SK-N-SH (cell line): ENCODE measurements around the gene ABI3. TPM values are rescaled to one million over a fixed set of nuclear protein-coding genes. Genes with fewer than 3 reads are reported as not detected.

Experiments used
- CTCF ChIA-PET: fragments of 300-600, 350-600 bp; formaldehyde crosslinking; extraction: SDS; loops from one replicate; lab custom pipeline; 2021; lab: Yijun Ruan, JAX
- POLR2A ChIA-PET: fragments of 350-600 bp; sonication (Branson Sonifier 250); formaldehyde crosslinking; extraction: SDS; loops from one replicate; lab custom pipeline; 2020; ENCODE audit warnings: antibody characterized with exemption, inconsistent platforms; lab: Yijun Ruan, JAX
- DNase-seq: peaks from one replicate; pipeline ENCODE4 v3.0.0; 2012
- H2AFZ ChIP-seq: fragments of 200-600 bp; sonication (generic); 2 replicates; pipeline ENCODE4 v1.8.1; 2016; ENCODE audit warnings: antibody characterized with exemption, mild to moderate bottlenecking, low read depth
- H3F3A ChIP-seq: fragments of 200-600 bp; sonication (generic); replicated peaks from 2 replicates; pipeline ENCODE3; 2016; ENCODE audit warnings: antibody characterized with exemption, mild to moderate bottlenecking; ENCODE audit not compliant: insufficient read depth
- H3K27ac ChIP-seq, 2 experiments: fragments of 200-500 bp in 1 of 2; fragments of 200-600 bp in 1 of 2; sonication (Bioruptor generic) in 1 of 2; sonication (generic), shearing (Covaris generic) in 1 of 2; 2 replicates each; pipeline versions ENCODE4 v1.5.1 to v1.6.1; 2014 to 2016; ENCODE audit warnings: low read depth in 2 of 2, inconsistent platforms in 1 of 2, low read length in 1 of 2, mild to moderate bottlenecking in 1 of 2, mixed read lengths in 1 of 2
- H3K27me3 ChIP-seq: fragments of 200-600 bp; sonication (generic), shearing (Covaris generic); 2 replicates; pipeline ENCODE4 v1.6.1; 2016; ENCODE audit warnings: mixed run types; ENCODE audit not compliant: insufficient read depth
- H3K36me3 ChIP-seq, 2 experiments: fragments of 200-500 bp in 1 of 2; fragments of 200-600 bp in 1 of 2; sonication (Bioruptor generic) in 1 of 2; sonication (generic) in 1 of 2; replicated peaks in 1 of 2; 2 replicates each; pipeline versions ENCODE3 to v1.5.1; 2014 to 2016; ENCODE audit warnings: low read length in 1 of 2, mild to moderate bottlenecking in 1 of 2; ENCODE audit not compliant: insufficient read depth in 2 of 2, control insufficient read depth in 1 of 2
- H3K4me1 ChIP-seq, 2 experiments: fragments of 200-500 bp in 1 of 2; fragments of 200-600 bp in 1 of 2; sonication (Bioruptor generic) in 1 of 2; sonication (generic), shearing (Covaris generic) in 1 of 2; 2 replicates each; pipeline versions ENCODE4 v1.5.1 to v1.6.1; 2014 to 2016; ENCODE audit warnings: low read depth in 1 of 2, low read length in 1 of 2, mixed run types in 1 of 2; ENCODE audit not compliant: insufficient read depth in 2 of 2, control insufficient read depth in 1 of 2
- H3K4me2 ChIP-seq: fragments of 200-600 bp; sonication (generic), shearing (Covaris generic); 2 replicates; pipeline ENCODE4 v1.6.1; 2017; ENCODE audit warnings: mixed run types
- H3K4me3 ChIP-seq, 2 experiments: fragments of 200-500 bp in 1 of 2; fragments of 200-600 bp in 1 of 2; sonication (Bioruptor generic) in 1 of 2; sonication (generic), shearing (Covaris generic) in 1 of 2; 2 replicates each; pipeline versions ENCODE4 v1.5.1 to v1.8.1; 2014 to 2016; ENCODE audit warnings: low read depth in 2 of 2, inconsistent platforms in 1 of 2, low read length in 1 of 2, mild to moderate bottlenecking in 1 of 2, mixed read lengths in 1 of 2, moderate library complexity in 1 of 2
- H3K79me2 ChIP-seq: fragments of 200-600 bp; sonication (generic); 2 replicates; pipeline ENCODE4 v1.8.1; 2017; ENCODE audit warnings: mild to moderate bottlenecking; ENCODE audit not compliant: insufficient read depth
- H3K9ac ChIP-seq: fragments of 200-600 bp; sonication (generic); 2 replicates; pipeline ENCODE4 v1.6.1; 2017; ENCODE audit warnings: mixed run types
- H3K9me2 ChIP-seq: fragments of 200-600 bp; sonication (generic); 2 replicates; pipeline ENCODE4 v1.6.1; 2017; ENCODE audit warnings: mixed run types
- H3K9me3 ChIP-seq: fragments of 200-600 bp; sonication (generic); 2 replicates; pipeline ENCODE4 v1.6.1; 2017; ENCODE audit warnings: mixed run types, mild to moderate bottlenecking, moderate library complexity
- H4K20me1 ChIP-seq: fragments of 200-600 bp; sonication (generic); 2 replicates; pipeline ENCODE4 v1.6.1; 2017; ENCODE audit warnings: mild to moderate bottlenecking, mixed run types; ENCODE audit not compliant: insufficient read depth
- CHD2 ChIP-seq: fragments of 150-350 bp; IDR thresholded peaks from 2 replicates; pipeline ENCODE4 v1.6.1; 2018; ENCODE audit warnings: low read length; ENCODE audit not compliant: partially characterized antibody
- EP300 ChIP-seq, 2 experiments: IDR thresholded peaks; 2 replicates each; pipeline versions ENCODE4 v1.4.0 to v1.6.1; 2012; ENCODE audit warnings: borderline replicate concordance in 1 of 2, low read depth in 1 of 2, low read length in 1 of 2
- GABPA ChIP-seq: IDR thresholded peaks from 2 replicates; pipeline ENCODE4 v1.4.0; 2012; ENCODE audit warnings: low read depth, mild to moderate bottlenecking
- GATA2 ChIP-seq: sonication (generic); formaldehyde crosslinking; IDR thresholded peaks from 2 replicates; pipeline ENCODE4 v1.5.0; 2020; ENCODE audit warnings: mild to moderate bottlenecking, missing genetic modification reagents
- IRF3 ChIP-seq: fragments of 150-350 bp; IDR thresholded peaks from 2 replicates; pipeline ENCODE4 v1.6.1; 2016; ENCODE audit warnings: mild to moderate bottlenecking, low read depth, low read length
- MXI1 ChIP-seq: IDR thresholded peaks from 2 replicates; pipeline ENCODE4 v1.6.1; 2012; ENCODE audit warnings: mild to moderate bottlenecking, low read depth, low read length, improper control_type of control experiment
- NRF1 ChIP-seq: IDR thresholded peaks from 2 replicates; pipeline ENCODE4 v1.6.1; 2012; ENCODE audit warnings: low read depth, mild to moderate bottlenecking, low read length
- PBX3 ChIP-seq: IDR thresholded peaks from 2 replicates; pipeline ENCODE4; 2012
- POLR2AphosphoS5 ChIP-seq: IDR thresholded peaks from 2 replicates; pipeline ENCODE4 v1.6.1; 2012; ENCODE audit warnings: low read depth, low read length
- RXRA ChIP-seq: IDR thresholded peaks from 2 replicates; pipeline ENCODE4 v1.4.0; 2012; ENCODE audit warnings: low read depth, mild to moderate bottlenecking, borderline replicate concordance
- SIN3A ChIP-seq: IDR thresholded peaks from 2 replicates; pipeline ENCODE4 v1.6.1; 2012; ENCODE audit warnings: low read depth, mild to moderate bottlenecking, low read length, moderate library complexity, borderline replicate concordance
- TEAD4 ChIP-seq: IDR thresholded peaks from 2 replicates; pipeline ENCODE4 v1.4.0; 2012; ENCODE audit warnings: mild to moderate bottlenecking, borderline replicate concordance; ENCODE audit not compliant: insufficient read depth
- USF1 ChIP-seq: IDR thresholded peaks from 2 replicates; pipeline ENCODE4 v1.4.0; 2012; ENCODE audit warnings: low read depth, borderline replicate concordance
- USF2 ChIP-seq: fragments of 150-350 bp; IDR thresholded peaks from 2 replicates; pipeline ENCODE4 v1.6.1; 2017; ENCODE audit warnings: antibody characterized with exemption, low read length, low read depth, borderline replicate concordance
- WGBS: methylation state at CpG from one replicate; pipeline ENCODE4 v1.1.6; 2017; ENCODE audit warnings: low lambda C conversion rate; 5-methylcytosine and 5-hydroxymethylcytosine counted together
- polyA plus RNA-seq, 3 experiments: library from polyadenylated mRNA; depleted of rRNA; stranded (reverse); fragments of >200 nt; gene quantifications; 2 replicates each; pipeline ENCODE4 v1.2.3, GENCODE V29; 2012

ABI3 gene
- polyA plus RNA-seq, 1 of the 3 experiments (the other 2 are of a cell fraction), result 4.7 TPM

- TF ChIP-seq USF1 (no peak), GATA2 (CRISPR knock-in tag) (no peak), SIN3A (no peak), POLR2AphosphoS5 (no peak), EP300 (IDR thresholded peaks at IDR 0.05; ENCODE audit: borderline replicate concordance in 1 of 2, low read depth in 1 of 2, low read length in 1 of 2) (no peak), NRF1 (no peak), TEAD4 (no peak), RXRA (no peak), USF2 (no peak), CHD2 (no peak)
These were observed 43.6 kb downstream of the ABI3 start (continued) for GRCh38 chr17:49254066-49254465.

GRCh38 chr17:49255125-49255524 lies 44.6 kb downstream of the ABI3 start:
- 61% methylated on average over 5 of the region's 5 CpGs for WGBS
- POLR2A ChIA-PET, result no interaction called here

More at GRCh38 chr17:49255125-49255524, 44.6 kb downstream of the ABI3 start:
- DNase-seq, result no peak
- H4K20me1 ChIP-seq, result no peaks in the 10 kb centered on the region
- H3K9me2 ChIP-seq, result no peaks in the 10 kb centered on the region
- H3K27me3 ChIP-seq, result peaks cover 4% of the 10 kb centered on the region; the same call in 1 of the 2 replicates
- H3K4me3 ChIP-seq, result no peak overlapping the region
- H3K36me3 ChIP-seq, result no peaks in the 10 kb centered on the region
- CTCF ChIA-PET, result interaction anchor here (1.6 kb wide), 1 partner anchor 36 kb away, joined by 5 read pairs; no protein-coding TSS in a partner anchor
- peaks cover 4% of the 10 kb centered on the region for H3F3A ChIP-seq
- H3K79me2 ChIP-seq, result no peaks in the 10 kb centered on the region
- no peaks in the 10 kb centered on the region for H3K9me3 ChIP-seq
- H3K4me1 ChIP-seq, result peaks cover 2 to 4% of the 10 kb centered on the region in 2 experiments; a peak in 1 of 4 replicates
- H3K27ac ChIP-seq, result no peak overlapping the region
- TF ChIP-seq GABPA (no peak), IRF3 (no peak), EP300 (IDR thresholded peaks at IDR 0.05; ENCODE audit: borderline replicate concordance in 1 of 2, low read depth in 1 of 2, low read length in 1 of 2) (no peak), PBX3 (no peak), MXI1 (no peak), NRF1 (no peak)
- H3K4me2 ChIP-seq, result no peak overlapping the region
- H3K9ac ChIP-seq, result no peak overlapping the region
- no peak overlapping the region for H2AFZ ChIP-seq
